M059J (cell line): ENCODE results near the gene YBX1. TPM values are rescaled to one million over a fixed set of nuclear protein-coding genes. Genes with fewer than 3 reads are reported as not detected.
"Not testable (repeated sequence)": the region's sequence is repeated elsewhere in the genome, so short reads cannot be mapped to it uniquely, and the experiment has no call there.

Experiments used
- DNase-seq: peaks from one replicate; pipeline ENCODE4 v3.0.0-alpha.2; 2012; ENCODE audit warnings: low read depth
- total RNA-seq: library from RNA; depleted of rRNA; stranded (reverse); fragments of >200 nt; shearing (Covaris generic); gene quantifications from 2 replicates; pipeline ENCODE4 v1.2.3, GENCODE V29; 2014

The YBX1 gene
- total RNA-seq, 1 experiment from 2014 or later: 884 TPM

- no peak for DNase-seq
Observed at GRCh38 chr1:42689912-42690311, 7.7 kb downstream of the YBX1 start.

GRCh38 chr1:42690477-42691156, 8.4 kb downstream of the YBX1 start:
- peak; percentile 9 for DNase-seq

- no peak for DNase-seq
Observed at GRCh38 chr1:42691157-42691498, 8.9 kb downstream of the YBX1 start.

- DNase-seq: no peak
Observed at GRCh38 chr1:42692461-42692860, 10.2 kb downstream of the YBX1 start.

- no peak for DNase-seq
Observed at GRCh38 chr1:42692911-42693310, 10.7 kb downstream of the YBX1 start.

- no peak for DNase-seq
Observed at GRCh38 chr1:42698081-42698813, 16.0 kb downstream of the YBX1 start.

- peak; percentile 48 for DNase-seq
Observed at GRCh38 chr1:42700006-42700405, 17.8 kb downstream of the YBX1 start.

DNA sequence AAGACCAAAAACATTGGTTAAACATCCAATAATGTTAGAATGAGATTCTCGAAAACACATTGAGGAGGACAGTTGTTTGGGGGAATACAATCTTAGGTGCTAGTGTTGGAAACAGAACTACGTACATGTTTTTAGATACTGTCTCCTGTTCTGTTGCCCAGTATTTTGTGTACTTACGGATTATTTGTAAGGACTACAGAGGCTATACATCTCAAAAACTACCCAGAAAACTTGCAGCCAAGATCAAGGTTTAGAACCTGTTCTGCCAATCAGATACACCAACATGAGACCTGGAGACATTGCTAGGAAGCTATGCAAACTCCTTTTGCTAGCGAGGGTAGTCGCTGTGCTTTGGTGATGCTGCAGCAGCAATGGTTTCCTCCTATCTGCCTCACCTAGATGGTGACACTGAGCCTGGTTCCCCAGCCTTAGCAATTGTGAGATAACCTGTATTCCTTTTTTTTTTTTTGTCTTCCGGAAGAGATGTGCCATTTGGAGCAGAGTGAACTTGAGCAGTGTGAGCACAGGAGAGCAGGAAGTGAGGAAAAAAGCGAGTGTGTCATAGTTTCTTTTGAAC, 21.8 kb downstream of the YBX1 start:
- DNase-seq: no peak

DNA sequence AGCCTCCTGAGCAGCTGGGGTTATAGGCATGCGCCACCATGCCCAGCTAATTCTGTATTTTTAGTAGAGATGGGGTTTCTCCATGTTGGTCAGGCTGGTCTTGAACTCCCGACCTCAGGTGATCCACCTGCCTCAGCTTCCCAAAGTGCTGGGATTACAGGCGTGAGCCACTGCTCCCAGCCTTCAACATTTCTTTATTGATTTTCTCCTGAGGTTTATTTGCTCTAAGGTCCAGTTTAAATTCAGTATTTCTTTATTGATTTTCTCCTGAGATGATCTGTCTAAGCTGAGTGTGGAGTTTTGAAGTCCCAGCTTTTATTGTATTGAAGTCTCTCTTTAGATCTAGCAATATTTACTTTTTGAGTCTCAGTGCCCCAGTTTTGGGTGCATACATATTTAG, 30.6 kb downstream of the YBX1 start:
- DNase-seq: not testable (repeated sequence)

- no peak for DNase-seq
Observed at GRCh38 chr1:42713293-42713692, 31.1 kb downstream of the YBX1 start.

DNA sequence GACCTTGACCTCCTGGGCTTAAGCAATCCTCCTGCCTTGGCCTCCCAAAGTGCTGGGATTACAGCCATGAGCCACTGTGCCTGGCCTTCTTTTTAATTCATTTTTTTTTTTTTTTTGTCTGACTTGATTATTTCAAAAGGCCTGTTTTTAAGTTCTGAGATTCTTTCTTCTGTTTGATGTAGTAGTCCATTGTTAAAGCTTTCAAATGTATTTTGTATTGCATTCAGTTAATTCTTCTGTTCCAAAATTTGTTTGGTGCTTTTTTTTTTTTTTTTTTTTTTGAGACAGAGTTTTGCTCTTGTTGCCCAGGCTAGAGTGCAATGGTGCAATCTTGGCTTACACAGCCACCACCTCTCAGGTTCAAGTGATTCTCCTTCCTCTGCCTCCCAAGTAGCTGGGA, 32.2 kb downstream of the YBX1 start:
- DNase-seq: not testable (repeated sequence)

DNA sequence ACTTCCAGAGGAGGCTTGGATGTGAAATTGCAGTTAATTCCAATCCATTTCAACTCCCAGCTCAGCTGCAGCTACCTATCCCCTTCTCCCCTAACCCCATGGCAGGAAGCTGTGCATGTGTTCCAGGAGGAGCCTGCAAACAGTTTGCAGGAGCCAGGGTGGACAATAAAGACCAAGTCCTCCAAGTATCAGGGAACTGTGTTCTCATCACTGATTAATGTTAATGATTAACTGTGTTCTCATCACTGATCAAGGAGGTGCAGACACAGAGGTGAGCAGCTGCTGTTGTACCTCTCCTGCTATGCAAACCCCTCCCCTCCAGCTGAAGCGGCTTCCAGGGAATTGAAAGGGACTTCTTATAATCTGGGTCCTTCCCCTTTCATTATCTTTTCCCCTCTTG, 38.6 kb downstream of the YBX1 start:
- DNase-seq: no peak

- no peak for DNase-seq
Observed at GRCh38 chr1:42721926-42722325, 39.7 kb downstream of the YBX1 start.

DNA sequence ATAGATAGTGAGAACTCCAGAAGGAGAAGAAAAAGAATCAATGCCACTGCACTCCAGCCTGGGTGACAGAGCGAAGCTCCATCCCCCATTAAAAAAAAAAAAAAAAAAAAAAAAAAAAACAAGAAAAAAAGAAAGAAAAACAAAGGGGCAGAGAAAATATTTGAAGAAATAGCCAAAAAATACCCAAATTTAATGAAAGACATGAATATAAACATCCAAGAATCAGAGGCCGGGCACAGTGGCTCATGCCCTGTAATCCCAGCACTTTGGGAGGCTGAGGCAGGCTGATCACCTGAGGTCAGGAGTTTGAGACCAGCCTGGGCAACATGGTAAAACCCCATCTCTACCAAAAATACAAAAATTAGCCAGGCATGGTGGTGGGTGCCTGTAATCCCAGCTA, 40.2 kb downstream of the YBX1 start:
- not testable (repeated sequence) for DNase-seq

- DNase-seq: peak; percentile 54
Observed at GRCh38 chr1:42723511-42723910, 41.3 kb downstream of the YBX1 start.

GRCh38 chr1:42725820-42726219, 43.6 kb downstream of the YBX1 start:
- DNase-seq: not testable (repeated sequence)

GRCh38 chr1:42730002-42730401, 47.8 kb downstream of the YBX1 start:
- DNase-seq: no peak

DNA sequence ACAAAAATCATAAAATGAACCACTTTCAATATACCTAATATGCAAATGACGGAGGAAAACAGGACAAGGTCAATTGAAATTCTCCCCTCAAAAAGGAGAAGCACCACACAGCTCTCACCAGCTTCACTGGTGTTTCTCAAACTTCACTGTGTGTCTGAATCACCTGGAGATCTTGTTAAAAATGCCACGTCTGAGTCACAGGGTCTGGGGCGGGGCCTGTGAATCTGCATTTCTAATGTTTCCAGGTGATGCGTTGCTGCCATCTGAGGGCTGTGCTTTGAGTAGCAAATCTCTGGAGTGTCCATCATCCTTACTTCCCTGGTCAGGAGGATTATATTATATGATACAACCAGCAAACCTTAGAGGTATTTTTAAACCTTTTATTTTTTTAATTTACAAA, 48.8 kb downstream of the YBX1 start:
- peak; percentile 32 for DNase-seq

DNA sequence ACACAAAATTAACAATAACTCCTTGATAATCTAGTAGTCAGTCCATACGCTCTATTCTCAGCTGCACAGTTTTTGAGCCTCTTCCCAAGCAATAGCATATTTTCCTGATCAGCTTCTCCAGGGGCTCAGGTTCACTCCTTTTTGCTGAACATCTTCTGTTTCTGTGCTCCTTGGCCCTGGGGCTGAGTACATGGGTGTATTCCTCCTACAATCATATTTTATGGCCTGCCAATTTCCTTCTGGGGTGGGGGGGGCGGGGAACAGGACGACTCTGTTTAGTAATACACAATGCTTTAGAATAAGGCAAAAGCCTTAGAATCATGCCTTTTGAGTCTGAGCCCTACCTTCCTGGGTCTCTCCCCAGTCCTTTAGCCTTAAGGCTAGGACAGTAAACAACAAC, 49.4 kb downstream of the YBX1 start:
- DNase-seq: no peak

DNA sequence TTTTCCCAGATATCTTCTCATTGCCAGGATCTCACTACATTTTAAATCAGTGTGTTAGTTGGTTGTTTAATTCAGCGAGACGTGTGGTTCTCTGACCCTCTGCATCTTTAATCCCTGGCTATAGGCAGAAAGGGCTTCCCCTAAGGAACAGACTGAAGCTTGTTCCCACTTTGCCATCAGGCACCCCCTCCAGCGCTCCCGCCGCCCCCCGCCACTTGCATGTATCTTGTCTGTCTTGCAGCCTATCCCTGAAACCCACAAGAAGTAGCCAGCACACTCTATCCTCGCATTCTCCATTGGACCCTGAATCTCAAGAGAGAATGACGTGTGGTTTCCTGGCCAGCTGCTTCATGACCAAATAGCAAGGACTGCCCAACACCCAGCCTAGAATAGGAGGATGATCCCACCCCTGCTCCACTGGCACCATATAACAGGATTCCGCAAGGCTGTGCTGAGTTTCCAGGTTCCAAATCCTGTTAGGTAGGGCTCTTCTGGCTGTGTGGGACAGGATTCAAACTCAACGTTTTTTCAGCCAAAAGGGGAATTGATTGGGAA, 50.0 kb downstream of the YBX1 start:
- no peak for DNase-seq

GRCh38 chr1:42733415-42734200, 51.4 kb downstream of the YBX1 start:
- no peak for DNase-seq
